H9 (cell line): ENCODE measurements around the gene PODNL1. TPM values are rescaled to one million over a fixed set of nuclear protein-coding genes. Genes with fewer than 3 reads are reported as not detected.

Experiments
- DNase-seq: peaks from one replicate; pipeline ENCODE4 v3.0.0-alpha.2; 2017
- H2AFZ ChIP-seq: one replicate; pipeline ENCODE4 v1.6.1; 2013; ENCODE audit warnings: mild to moderate bottlenecking, low read length, control low read depth, moderate library complexity
- H2AK5ac ChIP-seq: 2 replicates; pipeline ENCODE4 v1.6.1; 2013; ENCODE audit warnings: low read length, control low read depth, mixed read lengths; ENCODE audit not compliant: insufficient read length
- H2BK120ac ChIP-seq: one replicate; pipeline ENCODE4 v1.6.1; 2013; ENCODE audit warnings: low read depth, mild to moderate bottlenecking, low read length, control low read depth, inconsistent platforms; ENCODE audit not compliant: poor library complexity, severe bottlenecking
- H2BK12ac ChIP-seq: 2 replicates; pipeline ENCODE4 v1.6.1; 2013; ENCODE audit warnings: low read length, control low read depth, mixed read lengths, low read depth; ENCODE audit not compliant: insufficient read length
- H2BK15ac ChIP-seq: 2 replicates; pipeline ENCODE4 v1.6.1; 2013; ENCODE audit warnings: low read depth, low read length, control low read depth
- H2BK20ac ChIP-seq: one replicate; pipeline ENCODE4 v1.6.1; 2013; ENCODE audit warnings: low read depth, mild to moderate bottlenecking, low read length, control low read depth, inconsistent platforms; ENCODE audit not compliant: poor library complexity, severe bottlenecking
- H2BK5ac ChIP-seq: 2 replicates; pipeline ENCODE4 v1.6.1; 2013; ENCODE audit warnings: low read length, control low read depth, mixed read lengths; ENCODE audit not compliant: insufficient read length
- H3K14ac ChIP-seq: 2 replicates; pipeline ENCODE4 v1.6.1; 2013; ENCODE audit warnings: low read length, control low read depth; ENCODE audit not compliant: insufficient read depth
- H3K18ac ChIP-seq: 2 replicates; pipeline ENCODE4 v1.6.1; 2013; ENCODE audit warnings: low read depth, mild to moderate bottlenecking, mixed read lengths, low read length, control low read depth; ENCODE audit not compliant: insufficient read length
- H3K23ac ChIP-seq: 2 replicates; pipeline ENCODE4 v1.6.1; 2013; ENCODE audit warnings: low read length, control low read depth, mixed read lengths, low read depth; ENCODE audit not compliant: insufficient read length
- H3K23me2 ChIP-seq: 2 replicates; pipeline ENCODE4 v1.6.1; 2013; ENCODE audit warnings: low read depth, mild to moderate bottlenecking, mixed read lengths, low read length, control low read depth; ENCODE audit not compliant: insufficient read length, poor library complexity, severe bottlenecking
- H3K27ac ChIP-seq: 2 replicates; pipeline ENCODE4 v1.5.1; 2013; ENCODE audit warnings: low read length, control low read depth, mixed read lengths, low read depth; ENCODE audit not compliant: insufficient read length
- H3K27me3 ChIP-seq: 2 replicates; pipeline ENCODE4 v1.6.1; 2013; ENCODE audit warnings: low read length, control low read depth, inconsistent platforms; ENCODE audit not compliant: insufficient read depth
- H3K4ac ChIP-seq: 2 replicates; pipeline ENCODE4 v1.6.1; 2013; ENCODE audit warnings: low read depth, mild to moderate bottlenecking, control low read depth, inconsistent platforms, low read length, moderate library complexity
- H3K4me1 ChIP-seq: 2 replicates; pipeline ENCODE4 v1.6.1; 2013; ENCODE audit warnings: low read length, control low read depth, inconsistent platforms; ENCODE audit not compliant: insufficient read depth
- H3K4me2 ChIP-seq: 2 replicates; pipeline ENCODE4 v1.6.1; 2013; ENCODE audit warnings: low read length, control low read depth, mixed read lengths; ENCODE audit not compliant: insufficient read length, insufficient read depth
- H3K56ac ChIP-seq: 2 replicates; pipeline ENCODE4 v1.6.1; 2013; ENCODE audit warnings: low read depth, mild to moderate bottlenecking, mixed read lengths, low read length, control low read depth; ENCODE audit not compliant: insufficient read length
- H3K79me1 ChIP-seq: 2 replicates; pipeline ENCODE4 v1.6.1; 2013; ENCODE audit warnings: low read depth, mild to moderate bottlenecking, moderate library complexity, low read length, control low read depth, inconsistent platforms; ENCODE audit not compliant: insufficient read depth, poor library complexity, severe bottlenecking
- H3K79me2 ChIP-seq: 2 replicates; pipeline ENCODE4 v1.6.1; 2013; ENCODE audit warnings: low read length, control low read depth, inconsistent platforms; ENCODE audit not compliant: insufficient read depth
- H3K9ac ChIP-seq: 2 replicates; pipeline ENCODE4 v1.6.1; 2013; ENCODE audit warnings: low read length, control low read depth, mixed read lengths; ENCODE audit not compliant: insufficient read length; ENCODE audit errors: extremely low read depth
- H3K9me3 ChIP-seq: one replicate; pipeline ENCODE4 v1.6.1; 2013; ENCODE audit warnings: low read depth, low read length, inconsistent platforms; ENCODE audit not compliant: control insufficient read depth
- H3T11ph ChIP-seq: one replicate; pipeline ENCODE4 v1.6.1; 2013; ENCODE audit warnings: mild to moderate bottlenecking, low read length, control low read depth, inconsistent platforms
- H4K20me1 ChIP-seq: one replicate; pipeline ENCODE4 v1.6.1; 2013; ENCODE audit not compliant: control insufficient read depth, insufficient read length, insufficient read depth
- H4K5ac ChIP-seq: 2 replicates; pipeline ENCODE4 v1.6.1; 2013; ENCODE audit warnings: low read depth, mild to moderate bottlenecking, mixed read lengths, low read length, control low read depth; ENCODE audit not compliant: insufficient read length
- H4K8ac ChIP-seq: replicated peaks from 2 replicates; pipeline ENCODE4 v1.6.1; 2013; ENCODE audit warnings: low read length, control low read depth, mixed read lengths, low read depth; ENCODE audit not compliant: insufficient read length
- H4K91ac ChIP-seq: 2 replicates; pipeline ENCODE4 v1.6.1; 2013; ENCODE audit warnings: low read depth, mild to moderate bottlenecking, moderate library complexity, mixed read lengths, low read length, control low read depth; ENCODE audit not compliant: insufficient read length
- H3K27ac Mint-ChIP-seq, 3 experiments: 2 replicates in 2 of 3; 3 replicates in 1 of 3; pipeline ENCODE4 v1.8.0; 2020 to 2021; ENCODE audit warnings: mixed read lengths in 3 of 3, mild to moderate bottlenecking in 1 of 3, moderate library complexity in 1 of 3
- H3K27me3 Mint-ChIP-seq: 2 replicates; pipeline ENCODE4 v1.8.0; 2021; ENCODE audit warnings: low read depth, mild to moderate bottlenecking, moderate library complexity, mixed read lengths
- H3K36me3 Mint-ChIP-seq, 3 experiments: 2 replicates in 2 of 3; 3 replicates in 1 of 3; pipeline ENCODE4 v1.8.0; 2020 to 2021; ENCODE audit warnings: low read depth in 3 of 3, mixed read lengths in 3 of 3; ENCODE audit not compliant: insufficient read depth in 1 of 3
- H3K4me1 Mint-ChIP-seq, 2 experiments: 2 replicates each; pipeline ENCODE4 v1.8.0; 2020; ENCODE audit warnings: mixed read lengths in 2 of 2
- H3K4me3 Mint-ChIP-seq, 2 experiments: 2 replicates in 1 of 2; 3 replicates in 1 of 2; pipeline ENCODE4 v1.8.0; 2020 to 2021; ENCODE audit warnings: mild to moderate bottlenecking in 2 of 2, mixed read lengths in 2 of 2, moderate library complexity in 1 of 2
- H3K9me3 Mint-ChIP-seq, 2 experiments: 2 replicates in 1 of 2; 3 replicates in 1 of 2; pipeline ENCODE4 v1.8.0; 2020; ENCODE audit warnings: mild to moderate bottlenecking in 2 of 2, mixed read lengths in 2 of 2, moderate library complexity in 1 of 2
- CTCF ChIP-seq: fragments of 200-600 bp; sonication (generic); conservative IDR thresholded peaks from 3 replicates; pipeline ENCODE4 v1.8.0; 2021; ENCODE audit warnings: antibody characterized with exemption, mild to moderate bottlenecking
- WGBS: extraction: QIAGEN DNeasy Blood & Tissue Kit; methylation state at CpG from one replicate; pipeline ENCODE4 v1.1.7; 2013; ENCODE audit warnings: missing lambda C conversion rate, low lambda C conversion rate, mixed read lengths; ENCODE audit not compliant: insufficient read length; ENCODE audit errors: extremely low coverage; 5-methylcytosine and 5-hydroxymethylcytosine counted together
- total RNA-seq: library from RNA; stranded (reverse); gene quantifications from 2 replicates; pipeline ENCODE4 v1.2.1, GENCODE V29; 2021

Gene PODNL1
- total RNA-seq, 1 experiment from 2014 or later, result 0.68 TPM

- Histone ChIP-seq H3K79me2 (no peaks in the 10 kb centered on the region), H2BK5ac (no peak overlapping the region), H3K56ac (no peak overlapping the region), H4K91ac (no peak overlapping the region), H3K9ac (no peak overlapping the region), H2BK20ac (no peak overlapping the region), H3K4me1 (no peaks in the 10 kb centered on the region), H3K23me2 (no peaks in the 10 kb centered on the region), H3K4me2 (no peak overlapping the region), H3K27me3 (no peaks in the 10 kb centered on the region), H3T11ph (no peak overlapping the region), H2BK15ac (no peak overlapping the region), H4K20me1 (no peaks in the 10 kb centered on the region), H2BK12ac (no peak overlapping the region), H3K27ac (no peak overlapping the region), H3K9me3 (no peaks in the 10 kb centered on the region), H3K4ac (no peak overlapping the region), H2BK120ac (no peak overlapping the region), H3K18ac (no peak overlapping the region), H4K8ac (no peak overlapping the region), H3K14ac (no peak overlapping the region), H3K23ac (no peak overlapping the region), H4K5ac (no peak overlapping the region), H3K79me1 (no peaks in the 10 kb centered on the region), H2AK5ac (no peak overlapping the region), H2AFZ (no peak overlapping the region)
- TF ChIP-seq CTCF, result no peak
- Mint-ChIP-seq H3K27me3 (peaks cover 2% of the 10 kb centered on the region; the same call in 1 of the 2 replicates), H3K4me3 (no peak overlapping the region), H3K4me1 (peaks cover 0 to 7% of the 10 kb centered on the region in 2 experiments; a peak in 3 of 4 replicates), H3K27ac (no peak overlapping the region), H3K36me3 (no peaks in the 10 kb centered on the region), H3K9me3 (no peaks in the 10 kb centered on the region; a peak in 1 of 5 replicates)
- DNase-seq, result no peak
- no CpG with 5 or more reads among the region's 16 CpGs for WGBS
These were observed 49.9 kb downstream of the PODNL1 start for GRCh38 chr19:13888281-13888680.
